ENCODE data around the gene KRT32.
"Not testable (repeated sequence)": the region's sequence is repeated elsewhere in the genome, so short reads cannot be mapped to it uniquely, and the experiment has no call there.

Gene KRT32

DNA sequence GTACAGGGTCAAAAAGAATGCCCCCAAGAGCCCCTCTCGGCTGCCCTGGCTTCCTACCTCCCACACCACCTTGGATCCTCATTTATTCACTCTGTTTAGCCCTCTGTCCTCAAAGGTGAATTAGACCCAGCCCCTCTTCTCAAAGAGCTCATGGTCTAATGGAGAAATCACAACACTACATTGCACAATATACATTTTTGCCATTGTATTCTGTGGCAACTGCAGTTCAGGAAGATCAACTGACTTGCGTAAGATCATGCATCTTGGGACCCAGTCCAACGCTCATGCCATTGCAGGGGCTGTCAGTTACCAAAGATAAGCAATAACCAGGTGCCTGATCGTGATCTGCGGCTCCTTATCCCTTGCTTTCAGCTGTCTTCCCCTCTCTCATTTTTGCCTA, 27.8 kb downstream of the KRT32 start:
- no peak for DNase-seq (ENCODE audit: low read depth)
- no peak overlapping the region for H3K4me3 ChIP-seq (ENCODE audit: low read depth, low read length)
- in situ Hi-C loops (cut with HindIII; ENCODE audit: low sequenced_read_pairs): no loop called here
- TF ChIP-seq CTCF (IDR thresholded peaks at IDR 0.05; ENCODE audit: low read depth, low read length, missing control alignments): no peak

DNA sequence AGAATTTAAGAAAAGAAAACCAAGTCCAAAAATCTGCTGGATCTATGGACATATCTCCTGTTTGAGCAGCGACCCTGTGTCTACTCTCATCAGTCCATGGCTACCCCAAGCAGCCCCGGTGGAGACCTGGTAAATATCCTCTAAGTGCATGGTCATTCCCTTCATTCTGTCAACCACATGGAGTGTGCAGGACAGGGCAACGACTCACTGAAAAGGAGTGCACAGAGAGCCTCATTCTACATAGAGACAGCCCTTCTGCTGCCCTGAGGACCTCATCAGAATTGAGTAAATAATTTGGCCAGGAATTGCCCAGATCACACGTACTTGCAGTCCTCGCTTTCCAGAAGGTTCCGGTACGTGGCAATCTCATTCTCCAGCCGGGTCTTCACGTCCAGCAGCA, 29.4 kb downstream of the KRT32 start:
- no peak for DNase-seq (ENCODE audit: low read depth)
- in situ Hi-C loops (cut with HindIII; ENCODE audit: low sequenced_read_pairs): no loop called here
- H3K4me3 ChIP-seq (ENCODE audit: low read depth, low read length): no peak overlapping the region
- no peak for TF ChIP-seq CTCF (IDR thresholded peaks at IDR 0.05; ENCODE audit: low read depth, low read length, missing control alignments)

DNA sequence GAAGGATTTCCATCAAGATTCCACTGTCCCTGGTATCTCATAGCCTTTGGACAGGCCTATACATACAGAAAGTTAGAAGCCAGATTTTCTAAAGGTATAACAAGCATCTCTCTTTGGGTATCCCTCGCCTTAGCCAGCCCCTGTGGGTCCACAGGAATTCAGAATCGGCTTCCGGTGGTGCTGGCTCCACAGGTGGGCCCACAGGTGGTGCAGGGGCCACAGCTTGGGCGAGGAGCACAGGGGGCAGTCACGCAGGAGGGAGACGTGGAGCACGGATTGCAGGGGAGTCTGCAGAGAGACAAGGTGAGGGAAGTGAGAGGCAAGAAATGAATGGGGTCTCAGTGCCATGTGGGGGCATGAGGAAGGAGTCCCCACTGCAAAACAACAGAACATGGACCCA, 29.9 kb downstream of the KRT32 start:
- in situ Hi-C loops (cut with HindIII; ENCODE audit: low sequenced_read_pairs): no loop called here
- H3K4me3 ChIP-seq (ENCODE audit: low read depth, low read length): no peak overlapping the region
- TF ChIP-seq CTCF (IDR thresholded peaks at IDR 0.05; ENCODE audit: low read depth, low read length, missing control alignments): no peak
- DNase-seq (ENCODE audit: low read depth): no peak

GRCh38 chr17:41434415-41434814, 32.8 kb downstream of the KRT32 start:
- no peak for DNase-seq (ENCODE audit: low read depth)
- no peak for TF ChIP-seq CTCF (IDR thresholded peaks at IDR 0.05; ENCODE audit: low read depth, low read length, missing control alignments)
- no peak overlapping the region for H3K4me3 ChIP-seq (ENCODE audit: low read depth, low read length)
- in situ Hi-C loops (cut with HindIII; ENCODE audit: low sequenced_read_pairs): no loop called here

DNA sequence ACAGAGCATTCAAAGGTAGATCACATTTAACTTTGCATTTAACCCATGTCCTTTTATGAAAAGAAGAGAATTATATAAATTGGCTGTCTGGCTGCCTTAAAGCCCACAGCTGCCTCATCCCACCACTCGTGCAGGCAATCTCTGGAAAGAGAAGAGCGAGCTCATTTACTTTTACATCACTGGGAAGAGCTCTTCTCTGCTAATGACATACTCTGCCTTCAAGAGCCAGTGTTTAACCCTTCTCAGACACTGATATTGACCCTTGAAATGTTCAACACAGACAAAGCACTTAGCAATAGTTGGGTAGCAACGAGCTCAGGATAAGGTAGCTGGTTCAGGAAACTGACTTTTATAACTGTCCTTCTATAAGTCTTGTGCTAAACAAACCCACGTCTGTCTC, 33.2 kb downstream of the KRT32 start:
- no peak for TF ChIP-seq CTCF (IDR thresholded peaks at IDR 0.05; ENCODE audit: low read depth, low read length, missing control alignments)
- in situ Hi-C loops (cut with HindIII; ENCODE audit: low sequenced_read_pairs): no loop called here
- H3K4me3 ChIP-seq (ENCODE audit: low read depth, low read length): no peak overlapping the region
- no peak for DNase-seq (ENCODE audit: low read depth)

- no peak overlapping the region for H3K4me3 ChIP-seq (ENCODE audit: low read depth, low read length)
- in situ Hi-C loops (cut with HindIII; ENCODE audit: low sequenced_read_pairs): no loop called here
- no peak for DNase-seq (ENCODE audit: low read depth)
- no peak for TF ChIP-seq CTCF (IDR thresholded peaks at IDR 0.05; ENCODE audit: low read depth, low read length, missing control alignments)
Observed at GRCh38 chr17:41433586-41433985, 33.6 kb downstream of the KRT32 start.

DNA sequence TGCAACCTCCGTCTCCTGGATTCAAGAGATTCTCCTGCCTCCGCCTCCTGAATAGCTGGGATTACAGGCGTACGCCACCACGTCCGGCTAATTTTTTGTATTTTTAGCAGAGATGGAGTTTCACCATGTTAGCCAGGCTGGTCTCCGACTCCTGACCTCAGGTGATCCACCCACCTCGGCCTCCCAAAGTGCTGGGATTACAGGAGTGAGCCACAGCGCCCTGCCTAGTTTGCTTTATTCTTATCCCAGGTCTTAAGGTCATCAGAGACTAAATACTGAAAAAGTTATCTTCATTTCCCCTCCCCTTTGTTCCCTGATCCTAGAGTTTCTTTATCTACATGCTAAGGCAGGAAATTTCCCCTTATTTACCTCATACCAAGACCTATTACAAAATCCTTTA, 36.8 kb downstream of the KRT32 start:
- H3K4me3 ChIP-seq (ENCODE audit: low read depth, low read length); DNase-seq (ENCODE audit: low read depth); in situ Hi-C loops (cut with HindIII; ENCODE audit: low sequenced_read_pairs): not testable (repeated sequence)

Data from astrocyte of the cerebellum (primary cell).